GM19023 (cell line): Measurements from ENCODE around the gene PTCH2.
"Not testable (repeated sequence)": the region's sequence is repeated elsewhere in the genome, so short reads cannot be mapped to it uniquely, and the experiment has no call there.

Source experiments
- ATAC-seq: cut with Tn5 transposase; IDR thresholded peaks from one replicate; pipeline ENCODE4 v1.9.1; 2021; ENCODE audit warnings: mild to moderate bottlenecking, moderate library complexity; ENCODE audit not compliant: unreplicated experiment

The PTCH2 gene

DNA sequence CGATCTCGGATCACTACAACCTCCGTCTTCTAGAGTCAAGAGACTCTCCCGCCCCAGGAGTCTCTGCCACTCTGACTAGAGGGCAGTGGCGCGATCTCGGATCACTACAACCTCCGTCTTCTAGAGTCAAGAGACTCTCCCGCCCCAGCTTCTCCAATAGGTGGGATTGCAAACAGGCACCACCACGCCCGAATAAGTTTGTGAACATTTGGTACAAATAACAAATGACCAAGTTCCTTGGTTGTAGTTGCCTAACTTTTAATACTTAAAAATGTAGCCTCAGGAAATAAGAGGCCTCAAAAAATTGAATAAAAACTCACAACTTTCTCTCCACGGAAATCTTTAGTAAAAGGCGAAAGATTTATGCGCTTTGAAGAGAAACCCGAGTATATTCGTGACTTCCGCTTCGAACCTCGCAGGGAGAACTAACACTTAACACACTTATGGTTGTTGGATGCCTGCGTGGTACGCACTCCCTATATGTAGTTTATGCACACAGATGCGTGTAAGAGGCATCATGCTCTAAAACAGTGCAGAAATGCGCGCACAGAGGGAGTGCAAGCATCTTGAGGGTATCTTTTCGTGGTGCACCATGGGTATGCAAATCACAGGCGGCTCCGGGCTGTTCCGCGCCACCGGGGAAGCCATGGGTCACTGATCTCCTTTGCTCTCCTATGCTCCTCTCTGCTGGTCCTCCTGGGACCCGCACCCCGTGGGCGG, 23.3 kb downstream of the PTCH2 start:
- ATAC-seq = peak; percentile 84

DNA sequence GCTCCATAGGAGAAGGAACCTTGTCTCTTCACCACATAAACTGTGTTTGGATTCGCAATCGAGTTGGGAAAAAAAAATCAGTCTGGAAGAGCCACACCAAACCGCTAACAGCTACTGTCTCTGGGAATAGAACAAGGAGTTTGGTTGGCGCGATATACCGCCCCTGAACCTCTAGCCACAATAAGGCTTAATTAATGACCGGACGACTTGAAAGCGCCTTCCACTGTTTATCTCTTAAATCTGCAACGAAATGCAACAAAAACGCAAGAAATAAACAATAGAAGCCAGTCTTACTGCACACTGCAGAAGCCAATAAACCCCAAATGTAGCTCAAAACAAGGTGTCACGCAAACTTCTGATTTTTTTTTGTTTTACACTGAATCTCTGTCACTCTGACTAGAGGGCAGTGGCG, 23.9 kb downstream of the PTCH2 start:
- no peak for ATAC-seq

DNA sequence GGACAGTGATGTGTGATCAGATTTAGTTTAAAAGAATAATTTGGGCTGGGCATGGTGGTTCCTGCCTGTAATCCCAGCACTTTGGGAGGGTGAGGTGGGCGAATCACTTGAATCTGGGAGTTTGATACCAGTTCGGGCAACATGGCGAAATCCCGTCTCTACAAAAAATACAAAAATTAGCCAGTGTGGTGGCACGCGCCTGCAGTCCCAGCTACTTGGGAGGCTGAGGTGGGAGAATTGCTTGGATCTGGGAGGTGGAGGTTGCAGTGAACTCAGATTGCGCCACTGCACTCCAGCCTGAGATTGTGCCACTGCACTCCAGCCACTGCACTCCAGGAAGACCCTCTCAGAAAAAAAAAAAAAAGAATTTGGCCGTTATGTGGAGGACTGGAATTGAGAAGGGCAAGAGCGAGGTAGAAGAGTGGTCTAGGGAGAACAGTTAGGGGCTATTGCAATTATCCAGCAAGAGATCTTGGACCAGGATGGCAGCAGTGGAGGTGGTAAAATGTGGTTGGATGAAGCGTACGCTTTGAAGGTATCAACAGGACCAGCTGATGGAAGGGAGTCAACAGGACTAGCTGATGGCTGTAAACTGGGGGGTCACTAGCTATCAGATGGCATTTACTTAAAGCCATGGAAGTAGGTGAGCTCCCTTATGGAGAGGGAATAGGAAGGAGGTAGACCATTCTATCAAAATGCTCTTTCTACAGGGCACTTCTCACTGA, 25.1 kb downstream of the PTCH2 start:
- no peak for ATAC-seq

DNA sequence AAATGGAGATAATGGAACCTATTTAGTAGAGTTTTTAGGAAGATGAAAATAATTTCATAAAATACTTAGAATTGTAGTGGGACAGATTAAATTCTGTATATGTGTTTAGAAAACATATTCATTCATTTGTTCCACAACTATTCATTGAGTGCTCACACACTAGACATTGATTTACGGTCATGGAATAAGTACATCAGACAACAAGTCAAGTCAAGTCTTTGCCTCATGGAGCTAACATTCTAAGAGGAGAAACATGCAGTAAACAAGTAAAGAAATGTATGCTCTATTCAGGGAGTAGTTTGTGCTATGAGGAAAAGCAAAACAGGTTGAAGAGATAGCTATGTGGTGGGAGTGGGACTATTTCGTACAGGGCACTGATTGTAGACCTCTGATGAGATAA, 25.7 kb downstream of the PTCH2 start:
- ATAC-seq = no peak

GRCh38 chr1:44815926-44816325, 27.1 kb downstream of the PTCH2 start:
- ATAC-seq = not testable (repeated sequence)

GRCh38 chr1:44812822-44813543, 30.1 kb downstream of the PTCH2 start:
- no peak for ATAC-seq

- ATAC-seq = no peak
Measured at GRCh38 chr1:44811234-44811633, 31.8 kb downstream of the PTCH2 start.

GRCh38 chr1:44810762-44811105, 32.3 kb downstream of the PTCH2 start:
- not testable (repeated sequence) for ATAC-seq

DNA sequence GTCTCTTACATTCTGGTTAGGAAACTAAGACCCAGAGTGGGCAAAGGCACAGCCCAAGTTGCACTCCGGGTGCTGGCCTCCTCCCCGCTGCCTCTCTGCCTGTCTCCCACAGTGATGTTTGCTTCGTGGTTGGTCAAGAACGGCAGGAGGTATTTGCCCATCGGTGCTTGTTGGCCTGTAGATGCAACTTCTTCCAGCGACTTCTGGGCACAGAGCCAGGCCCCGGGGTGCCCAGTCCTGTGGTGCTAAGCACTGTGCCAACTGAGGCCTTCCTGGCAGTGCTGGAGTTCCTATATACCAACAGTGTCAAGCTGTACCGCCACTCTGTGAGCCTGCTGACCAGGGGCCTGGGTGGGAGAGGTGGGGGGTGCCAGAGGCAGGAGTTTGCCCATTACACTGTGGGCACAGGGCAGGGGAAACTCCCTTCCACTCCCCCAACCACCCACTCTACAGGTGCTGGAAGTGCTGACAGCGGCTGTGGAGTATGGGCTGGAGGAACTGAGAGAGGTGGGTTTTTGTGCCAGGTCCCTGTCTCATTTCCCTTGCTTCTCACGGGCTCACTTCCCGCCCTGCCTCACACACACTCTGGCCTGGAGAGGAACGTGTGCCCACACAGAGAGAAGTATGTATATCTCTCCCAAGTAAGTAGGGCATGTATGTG, 32.8 kb downstream of the PTCH2 start:
- ATAC-seq = no peak

DNA sequence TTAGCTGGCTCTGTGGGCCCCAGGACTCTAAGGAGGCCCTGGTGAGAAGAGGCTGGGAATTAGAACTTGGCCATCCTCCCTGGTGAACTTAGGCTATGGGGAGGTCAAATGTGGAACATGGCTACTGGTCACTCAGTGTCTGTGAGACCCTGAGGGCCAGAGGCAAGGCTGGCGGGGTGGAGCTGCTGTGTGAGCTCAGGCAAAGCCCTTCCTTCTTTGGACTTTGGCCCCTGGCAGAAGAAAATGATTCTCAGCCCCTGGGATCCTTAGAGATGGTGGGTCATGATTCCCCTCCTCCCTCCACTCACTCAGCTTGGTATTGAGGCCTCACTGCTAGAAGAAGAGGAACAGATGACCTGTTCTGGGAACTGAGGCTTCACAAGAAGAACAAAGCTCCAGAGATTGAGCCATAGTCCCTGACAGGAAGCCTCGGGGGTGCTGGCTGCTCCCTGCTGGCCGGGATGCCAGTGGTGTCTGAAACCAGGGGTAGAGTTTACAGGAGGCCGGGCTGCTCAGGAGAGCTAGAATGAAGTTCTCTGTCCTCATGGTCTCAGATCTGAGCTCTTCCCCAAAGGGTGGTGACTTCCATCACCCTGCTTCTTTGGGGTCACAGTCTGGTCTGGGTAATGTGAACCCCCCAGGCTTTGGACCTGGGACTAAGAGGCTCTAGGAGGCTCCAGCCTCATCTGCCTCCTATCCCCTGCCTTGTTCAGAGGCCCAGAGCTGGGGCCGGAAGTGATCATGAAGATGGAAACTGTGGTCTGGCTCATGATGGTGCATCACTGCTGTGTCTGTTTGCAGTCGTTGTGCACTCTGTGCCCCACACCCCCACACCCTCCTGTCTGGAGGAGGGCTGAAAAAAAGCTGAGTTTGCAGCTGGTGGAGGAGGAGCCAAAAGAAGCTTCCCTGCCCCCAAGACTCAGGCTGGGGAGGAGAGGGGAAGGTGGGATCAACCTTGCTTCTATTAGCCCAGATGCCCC, 33.8 kb downstream of the PTCH2 start:
- ATAC-seq = peak; percentile 51

DNA sequence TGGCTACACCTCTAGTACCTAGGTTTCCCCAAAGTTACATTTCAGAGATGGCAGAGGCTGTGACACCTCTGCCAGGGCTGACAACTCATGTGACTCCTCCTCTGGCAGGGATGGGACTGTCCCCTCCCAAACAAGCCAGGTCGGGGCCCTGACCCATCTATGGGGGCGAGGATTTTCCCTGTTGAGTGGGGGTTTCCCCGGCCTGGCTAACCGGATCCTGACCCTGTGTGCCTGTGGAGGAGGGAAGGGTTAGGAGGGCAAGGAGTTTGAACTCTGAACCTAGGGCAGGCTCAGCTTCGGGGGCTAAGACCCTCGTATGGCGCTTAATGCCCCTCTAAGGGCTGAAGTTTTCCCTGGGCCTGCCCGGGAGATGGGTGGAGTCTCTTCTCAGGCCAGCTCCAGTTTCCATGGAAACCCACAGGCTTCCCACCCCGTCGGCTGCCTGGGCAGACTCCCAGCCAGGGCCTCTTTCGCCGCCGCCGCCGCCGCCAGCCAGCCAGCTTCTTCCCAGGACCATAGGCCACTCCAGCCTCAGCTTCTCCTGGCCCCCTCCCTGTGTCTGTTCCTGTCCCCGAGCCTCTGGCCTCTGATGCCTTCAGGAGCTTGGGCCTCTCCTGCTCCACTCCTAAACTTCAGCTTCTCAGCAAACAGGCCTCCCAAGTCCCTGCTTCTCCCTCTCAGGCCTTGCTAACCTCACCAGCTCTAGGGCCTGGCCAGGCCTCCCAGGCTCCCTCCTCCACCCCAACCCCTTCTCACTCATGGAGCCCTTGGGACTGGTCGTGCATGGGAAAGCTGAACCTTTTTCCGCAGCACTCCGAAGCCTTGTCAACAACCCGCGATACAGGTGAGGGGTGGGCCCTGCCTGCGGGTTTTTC, 34.8 kb downstream of the PTCH2 start, which contains the start of gene BTBD19:
Gene BTBD19 (plus strand): TSS at position 461 of the 875 bp plus-strand sequence. CDS start 298 bp downstream, at position 759.
- ATAC-seq = peak; percentile 28

DNA sequence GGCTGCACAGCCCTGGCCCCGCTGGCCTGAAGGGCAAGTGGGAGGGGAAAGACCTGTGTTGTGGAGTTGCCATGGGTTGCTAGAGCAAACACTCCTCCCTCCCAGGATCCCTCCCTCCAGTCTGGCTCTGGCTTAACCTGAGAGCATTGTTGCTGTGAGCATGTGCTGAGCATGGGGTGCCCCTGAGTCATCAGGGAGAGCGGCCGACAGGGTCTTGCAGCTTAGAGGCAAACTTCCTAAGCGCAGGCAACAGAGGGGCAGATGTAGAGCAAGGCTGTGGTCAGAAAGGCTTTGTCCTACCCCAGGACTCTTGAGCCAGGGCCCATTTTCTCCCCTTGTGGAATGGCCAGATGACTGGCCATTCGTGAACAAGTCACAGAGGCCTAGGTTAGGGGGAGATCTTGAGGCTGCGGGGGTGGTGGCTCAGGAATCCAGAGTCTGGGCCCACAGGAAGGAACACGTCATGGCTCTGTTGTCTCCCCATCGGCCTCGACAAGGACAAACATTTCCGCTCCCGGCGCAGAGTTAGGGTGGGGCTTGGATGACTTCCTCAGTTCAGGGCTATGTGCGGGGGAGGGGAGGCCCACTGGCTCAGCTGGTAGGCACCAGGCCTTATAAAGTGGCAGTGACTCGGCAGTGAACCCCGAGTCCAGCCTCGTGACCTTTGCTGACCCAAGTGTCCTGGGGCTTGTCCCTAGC, 35.5 kb downstream of the PTCH2 start:
- peak; percentile 27 for ATAC-seq

- ATAC-seq = no peak
Measured at GRCh38 chr1:44806704-44807363, 36.2 kb downstream of the PTCH2 start, which contains the start of gene DYNLT4. Gene DYNLT4 (minus strand): TSS chr1:44807351. CDS start chr1:44806668, 683 bp downstream.

GRCh38 chr1:44806025-44806703, 36.9 kb downstream of the PTCH2 start:
- no peak for ATAC-seq

DNA sequence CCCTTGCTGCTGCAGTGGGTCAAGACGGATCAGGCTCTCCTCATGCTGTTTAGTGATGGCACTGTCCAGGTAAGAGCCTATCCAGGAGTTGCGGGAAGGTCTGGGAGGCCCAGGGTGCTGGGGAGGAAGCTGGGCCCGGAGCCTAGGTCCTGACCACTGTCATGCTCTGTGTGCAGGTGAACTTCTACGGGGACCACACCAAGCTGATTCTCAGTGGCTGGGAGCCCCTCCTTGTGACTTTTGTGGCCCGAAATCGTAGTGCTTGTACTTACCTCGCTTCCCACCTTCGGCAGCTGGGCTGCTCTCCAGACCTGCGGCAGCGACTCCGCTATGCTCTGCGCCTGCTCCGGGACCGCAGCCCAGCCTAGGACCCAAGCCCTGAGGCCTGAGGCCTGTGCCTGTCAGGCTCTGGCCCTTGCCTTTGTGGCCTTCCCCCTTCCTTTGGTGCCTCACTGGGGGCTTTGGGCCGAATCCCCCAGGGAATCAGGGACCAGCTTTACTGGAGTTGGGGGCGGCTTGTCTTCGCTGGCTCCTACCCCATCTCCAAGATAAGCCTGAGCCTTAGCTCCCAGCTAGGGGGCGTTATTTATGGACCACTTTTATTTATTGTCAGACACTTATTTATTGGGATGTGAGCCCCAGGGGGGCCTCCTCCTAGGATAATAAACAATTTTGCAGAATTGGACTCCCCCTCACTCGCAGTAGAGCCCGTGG, 37.6 kb downstream of the PTCH2 start:
- no peak for ATAC-seq

- ATAC-seq = no peak
Measured at GRCh38 chr1:44803312-44804095, 39.5 kb downstream of the PTCH2 start.
